HEK293 (cell line): ENCODE measurements around the gene PDE1C.

Source experiments
- SALL2 ChIP-seq: fragments of 450-650 bp; formaldehyde crosslinking; IDR thresholded peaks from 2 replicates; pipeline ENCODE4 v1.5.0; 2017; ENCODE audit warnings: missing biosample characterization, mild to moderate bottlenecking, missing genetic modification characterization, borderline replicate concordance
- TCF7L2 ChIP-seq: IDR thresholded peaks from 2 replicates; pipeline ENCODE4 v1.6.1; 2011; ENCODE audit warnings: low read depth, mild to moderate bottlenecking, inconsistent platforms, low read length, moderate library complexity, borderline replicate concordance
- ZBTB8A ChIP-seq: fragments of 450-650 bp; formaldehyde crosslinking; IDR thresholded peaks from 2 replicates; pipeline ENCODE4 v1.5.1; 2016; ENCODE audit warnings: missing biosample characterization, missing genetic modification characterization
- ZNF121 ChIP-seq: fragments of 450-650 bp; formaldehyde crosslinking; IDR thresholded peaks from 2 replicates; pipeline ENCODE4 v1.5.1; 2016; ENCODE audit warnings: missing biosample characterization, missing genetic modification characterization
- ZNF670 ChIP-seq: fragments of 450-650 bp; formaldehyde crosslinking; IDR thresholded peaks from 2 replicates; pipeline ENCODE4 v1.5.1; 2016; ENCODE audit warnings: missing biosample characterization, missing genetic modification characterization, low read depth
- ZNF768 ChIP-seq: fragments of 450-650 bp; formaldehyde crosslinking; IDR thresholded peaks from 2 replicates; pipeline ENCODE4 v1.5.1; 2018; ENCODE audit warnings: missing biosample characterization, mild to moderate bottlenecking, missing genetic modification characterization
- ZNF776 ChIP-seq: fragments of 450-650 bp; formaldehyde crosslinking; IDR thresholded peaks from 2 replicates; pipeline ENCODE4 v1.5.0; 2017; ENCODE audit warnings: missing biosample characterization, missing genetic modification characterization, borderline replicate concordance
- TF ChIP-seq, protein P1 (sequence below): fragments of 450-650 bp; formaldehyde crosslinking; IDR thresholded peaks from 2 replicates; pipeline ENCODE4 v1.5.1; 2016; ENCODE audit warnings: missing biosample characterization, missing genetic modification characterization
- TF ChIP-seq, protein P2 (sequence below): fragments of 450-650 bp; formaldehyde crosslinking; IDR thresholded peaks from 2 replicates; pipeline ENCODE4 v1.5.1; 2016; ENCODE audit warnings: missing biosample characterization, missing genetic modification characterization, borderline replicate concordance

DNA sequence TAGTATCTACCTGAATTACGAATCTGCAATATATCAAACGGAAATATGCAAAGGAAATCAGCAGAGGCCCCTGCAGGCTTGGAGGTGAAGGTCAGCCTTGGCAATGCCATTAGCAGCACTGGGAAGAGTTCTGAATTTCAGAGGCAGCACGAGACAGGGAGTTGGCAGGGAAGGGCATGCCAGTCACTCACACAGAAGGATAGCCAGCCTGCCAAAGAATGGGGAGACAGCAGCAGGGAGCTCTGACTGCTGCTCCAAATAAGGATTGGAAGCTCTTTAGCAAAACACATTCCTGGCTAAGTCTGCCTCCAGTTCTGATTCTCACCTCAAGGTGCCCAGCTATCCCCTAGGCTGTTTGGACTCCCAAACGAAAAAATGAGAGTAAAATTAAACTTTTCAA lies 188.0 kb downstream of the PDE1C start:
- TF ChIP-seq, protein P1, sequence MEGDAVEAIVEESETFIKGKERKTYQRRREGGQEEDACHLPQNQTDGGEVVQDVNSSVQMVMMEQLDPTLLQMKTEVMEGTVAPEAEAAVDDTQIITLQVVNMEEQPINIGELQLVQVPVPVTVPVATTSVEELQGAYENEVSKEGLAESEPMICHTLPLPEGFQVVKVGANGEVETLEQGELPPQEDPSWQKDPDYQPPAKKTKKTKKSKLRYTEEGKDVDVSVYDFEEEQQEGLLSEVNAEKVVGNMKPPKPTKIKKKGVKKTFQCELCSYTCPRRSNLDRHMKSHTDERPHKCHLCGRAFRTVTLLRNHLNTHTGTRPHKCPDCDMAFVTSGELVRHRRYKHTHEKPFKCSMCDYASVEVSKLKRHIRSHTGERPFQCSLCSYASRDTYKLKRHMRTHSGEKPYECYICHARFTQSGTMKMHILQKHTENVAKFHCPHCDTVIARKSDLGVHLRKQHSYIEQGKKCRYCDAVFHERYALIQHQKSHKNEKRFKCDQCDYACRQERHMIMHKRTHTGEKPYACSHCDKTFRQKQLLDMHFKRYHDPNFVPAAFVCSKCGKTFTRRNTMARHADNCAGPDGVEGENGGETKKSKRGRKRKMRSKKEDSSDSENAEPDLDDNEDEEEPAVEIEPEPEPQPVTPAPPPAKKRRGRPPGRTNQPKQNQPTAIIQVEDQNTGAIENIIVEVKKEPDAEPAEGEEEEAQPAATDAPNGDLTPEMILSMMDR (tag by site-specific recombination), result no peak
- TF ChIP-seq ZBTB8A (no peak), SALL2 (tag by site-specific recombination) (no peak), ZNF121 (tag by site-specific recombination) (no peak), TCF7L2 (no peak), ZNF776 (no peak), ZNF670 (tag by site-specific recombination) (no peak), ZNF768 (tag by site-specific recombination) (no peak)
- TF ChIP-seq, protein P2, sequence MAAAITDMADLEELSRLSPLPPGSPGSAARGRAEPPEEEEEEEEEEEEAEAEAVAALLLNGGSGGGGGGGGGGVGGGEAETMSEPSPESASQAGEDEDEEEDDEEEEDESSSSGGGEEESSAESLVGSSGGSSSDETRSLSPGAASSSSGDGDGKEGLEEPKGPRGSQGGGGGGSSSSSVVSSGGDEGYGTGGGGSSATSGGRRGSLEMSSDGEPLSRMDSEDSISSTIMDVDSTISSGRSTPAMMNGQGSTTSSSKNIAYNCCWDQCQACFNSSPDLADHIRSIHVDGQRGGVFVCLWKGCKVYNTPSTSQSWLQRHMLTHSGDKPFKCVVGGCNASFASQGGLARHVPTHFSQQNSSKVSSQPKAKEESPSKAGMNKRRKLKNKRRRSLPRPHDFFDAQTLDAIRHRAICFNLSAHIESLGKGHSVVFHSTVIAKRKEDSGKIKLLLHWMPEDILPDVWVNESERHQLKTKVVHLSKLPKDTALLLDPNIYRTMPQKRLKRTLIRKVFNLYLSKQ, result no peak
